HG02610 (cell line): Measurements from ENCODE around the gene NKAP.
"Not testable (repeated sequence)": the region's sequence is repeated elsewhere in the genome, so short reads cannot be mapped to it uniquely, and the experiment has no call there.

Experiments
- ATAC-seq: cut with Tn5 transposase; IDR thresholded peaks from one replicate; pipeline ENCODE4 v1.9.1; 2021; ENCODE audit warnings: mild to moderate bottlenecking, moderate library complexity; ENCODE audit not compliant: unreplicated experiment

Gene NKAP

DNA sequence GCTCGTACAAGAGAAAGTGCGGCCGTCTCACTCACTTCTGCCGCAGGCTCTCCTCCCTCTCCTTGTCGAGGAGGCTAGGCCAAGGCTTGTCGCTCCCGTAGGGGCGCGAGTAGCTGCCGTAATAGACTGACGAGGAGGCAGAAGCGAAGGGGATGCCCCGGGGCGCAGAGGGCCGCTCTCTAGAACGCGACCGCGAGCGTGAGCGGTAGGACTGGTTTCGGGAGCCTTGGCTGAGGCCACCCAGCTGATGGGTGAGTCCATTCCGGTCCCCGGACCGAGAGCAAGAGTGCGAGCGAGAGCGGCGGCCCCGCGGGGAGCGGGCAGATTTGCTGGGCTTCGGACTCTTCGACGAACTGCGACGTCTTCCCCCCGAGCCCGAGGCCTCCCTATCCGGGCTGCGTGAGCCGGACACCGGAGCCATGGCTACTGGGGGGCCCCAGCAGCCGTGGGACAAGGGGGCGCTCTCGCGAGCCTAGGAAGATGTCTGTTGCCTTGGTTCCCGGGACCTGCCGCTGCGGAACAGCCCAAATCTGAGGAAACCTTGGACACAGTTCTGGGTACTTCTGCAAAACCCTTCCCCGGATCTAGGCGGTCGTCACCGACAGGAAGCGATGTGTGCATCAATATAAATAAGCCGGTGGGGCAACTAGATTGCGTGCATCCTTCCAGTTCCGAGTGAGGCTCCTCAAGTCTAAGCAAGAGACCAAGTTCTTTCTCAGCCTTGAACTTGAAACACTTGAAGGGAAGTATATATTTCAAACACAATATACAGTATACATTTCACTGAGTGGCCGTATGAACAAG is at the start of gene NKAP:
Gene NKAP, minus strand, starts transcription at position 567 of the 804 bp plus-strand sequence. Its CDS starts 146 bp downstream, at position 421.
- peak; percentile 85 for ATAC-seq

- no peak for ATAC-seq
These were observed 47.6 kb upstream of the NKAP start for GRCh38 chrX:119991005-119991787.

DNA sequence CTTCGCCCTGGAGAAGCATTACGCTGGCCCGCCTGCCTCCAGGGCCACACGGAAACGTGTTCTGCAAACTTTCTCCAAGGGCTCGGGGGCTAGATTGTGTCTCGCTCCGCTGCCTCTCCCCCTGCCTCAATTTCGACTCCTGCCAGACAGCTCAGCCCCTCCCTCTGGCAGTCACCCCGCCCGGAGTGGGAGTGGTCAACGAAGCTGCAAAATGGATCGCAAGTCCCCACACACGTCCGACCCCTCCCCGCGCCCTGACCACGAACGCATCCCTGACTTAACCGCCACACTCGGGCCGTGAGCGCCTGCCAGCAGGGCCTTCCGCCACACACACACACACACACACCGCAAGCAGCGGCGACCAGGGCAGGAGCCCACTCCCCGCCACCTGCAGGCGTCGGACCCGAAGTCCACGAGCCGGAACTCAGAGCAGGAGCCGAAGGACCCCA is 47.0 kb upstream of the NKAP start:
- no peak for ATAC-seq

DNA sequence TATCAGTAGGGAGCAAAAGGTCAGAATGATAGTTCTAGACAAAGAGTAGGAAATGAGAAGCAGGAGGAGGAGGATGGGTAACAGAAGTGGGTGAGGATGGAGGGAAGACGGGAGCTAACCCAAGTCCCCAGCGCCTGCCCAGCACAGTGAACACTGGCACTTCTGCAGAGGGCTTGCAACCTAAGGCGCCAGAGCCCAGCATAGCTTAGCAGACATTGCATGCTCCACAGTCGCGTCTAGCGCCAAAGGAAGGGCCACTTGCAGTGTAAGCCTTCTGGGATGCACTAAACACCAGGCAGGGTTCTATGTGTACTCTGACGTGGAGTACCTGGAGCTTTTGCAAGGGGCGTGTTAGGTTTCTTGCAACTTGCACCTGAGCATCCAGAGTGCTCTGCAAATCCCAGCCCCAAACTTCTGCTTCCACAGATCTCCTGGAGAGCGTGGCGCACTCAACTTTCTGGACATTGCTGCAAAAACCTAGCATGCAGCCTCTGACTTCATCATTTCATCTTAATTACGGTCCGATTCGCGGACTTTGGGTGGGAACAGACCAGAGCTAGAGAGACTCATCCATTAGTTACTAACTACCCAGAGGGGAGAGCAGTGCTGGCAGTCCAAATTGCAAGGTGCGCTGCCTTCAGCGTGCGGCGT is 46.5 kb upstream of the NKAP start:
- ATAC-seq: no peak

GRCh38 chrX:119986203-119986602 is 42.7 kb upstream of the NKAP start:
- ATAC-seq: no peak

DNA sequence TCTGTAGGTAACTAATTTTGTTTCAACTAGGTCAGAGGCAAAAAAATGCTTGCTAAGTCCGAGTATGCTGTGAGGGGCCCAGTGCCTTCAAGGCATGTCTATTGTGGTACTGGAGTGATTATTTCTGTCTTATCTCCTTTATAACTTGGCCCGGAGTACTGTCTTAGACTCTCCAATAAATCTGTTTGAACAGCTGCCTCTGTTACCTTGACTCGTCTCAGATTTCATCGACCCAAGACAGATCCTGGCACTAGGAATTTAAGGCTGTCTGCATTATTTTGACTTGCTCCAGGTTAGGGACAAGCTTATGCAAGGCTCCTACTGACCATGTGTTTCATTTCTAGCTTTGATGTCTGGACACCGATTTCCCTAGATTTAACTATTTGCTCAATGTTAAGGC is 41.1 kb upstream of the NKAP start:
- ATAC-seq: no peak

DNA sequence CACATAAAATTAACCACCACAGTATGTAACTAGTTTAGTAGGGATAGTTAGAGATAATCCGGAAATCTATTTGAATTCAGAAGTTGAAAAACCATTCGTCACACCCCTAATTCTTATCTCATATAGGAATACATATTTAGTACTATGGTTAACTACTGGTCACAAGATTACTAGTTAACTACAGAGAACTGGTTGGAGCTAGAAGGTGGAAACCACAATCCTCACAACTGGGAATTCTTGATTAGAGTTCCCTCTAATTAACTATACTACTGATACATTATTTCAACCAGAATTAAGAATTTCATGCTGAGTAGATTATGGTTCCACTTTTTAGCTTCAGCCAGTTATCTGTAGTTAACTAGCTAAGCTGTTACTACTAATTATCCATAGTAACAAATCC is 39.9 kb upstream of the NKAP start:
- no peak for ATAC-seq

DNA sequence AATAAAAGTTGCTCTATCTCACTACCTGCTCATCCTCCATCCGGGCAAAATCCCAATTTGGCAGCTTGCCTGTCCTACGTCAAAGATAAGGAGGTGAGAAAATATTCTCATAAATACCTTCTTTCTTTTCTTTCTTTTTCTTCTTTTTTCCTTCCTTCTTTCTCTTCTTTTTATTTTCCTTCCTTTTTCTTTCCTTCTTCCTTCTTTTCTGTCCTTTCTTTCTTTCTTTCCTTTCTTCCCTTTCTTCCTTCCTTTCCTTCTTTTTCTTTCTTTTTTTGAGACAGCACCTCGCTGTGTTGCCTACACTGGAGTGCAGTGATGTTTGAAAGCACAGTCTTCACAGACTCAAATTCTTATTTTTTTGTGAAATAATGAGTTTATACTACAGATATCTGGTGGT is 38.6 kb upstream of the NKAP start:
- ATAC-seq: no peak

DNA sequence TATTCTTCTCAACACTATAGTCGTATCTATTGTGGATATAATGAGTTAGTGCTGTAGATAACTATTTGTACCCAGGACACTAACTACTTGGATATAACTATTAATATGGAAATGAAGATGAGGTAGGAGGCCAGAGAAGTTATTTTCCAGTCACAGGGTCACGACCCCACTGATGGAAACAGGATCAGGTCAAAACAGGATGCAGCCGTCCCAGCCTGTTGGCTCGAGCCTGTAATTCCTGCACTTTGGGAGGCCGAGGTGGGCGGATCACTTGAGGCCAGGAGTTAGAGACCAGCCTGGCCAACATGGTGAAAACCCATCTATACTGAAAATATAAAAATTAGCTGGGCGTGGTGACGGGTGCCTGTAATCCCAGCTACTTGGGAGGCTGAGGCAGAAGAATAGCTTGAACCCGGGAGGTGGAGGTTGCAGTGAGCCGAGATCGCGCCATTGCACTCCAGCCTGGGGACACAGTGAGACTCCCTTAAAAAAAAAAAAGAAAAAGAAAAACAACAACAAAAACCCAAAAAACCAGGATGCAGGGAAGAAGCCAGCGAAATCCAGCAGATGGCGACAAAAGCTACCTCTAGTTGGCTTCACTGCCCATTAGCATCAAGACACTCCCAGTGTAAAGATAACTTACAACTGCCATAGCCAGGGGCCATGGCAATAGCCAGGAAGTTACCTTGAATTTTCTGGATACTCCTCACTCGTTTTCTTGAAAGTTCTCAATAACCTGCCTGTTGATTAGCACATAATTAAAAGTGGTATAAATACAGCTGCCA is 37.9 kb upstream of the NKAP start:
- no peak for ATAC-seq

DNA sequence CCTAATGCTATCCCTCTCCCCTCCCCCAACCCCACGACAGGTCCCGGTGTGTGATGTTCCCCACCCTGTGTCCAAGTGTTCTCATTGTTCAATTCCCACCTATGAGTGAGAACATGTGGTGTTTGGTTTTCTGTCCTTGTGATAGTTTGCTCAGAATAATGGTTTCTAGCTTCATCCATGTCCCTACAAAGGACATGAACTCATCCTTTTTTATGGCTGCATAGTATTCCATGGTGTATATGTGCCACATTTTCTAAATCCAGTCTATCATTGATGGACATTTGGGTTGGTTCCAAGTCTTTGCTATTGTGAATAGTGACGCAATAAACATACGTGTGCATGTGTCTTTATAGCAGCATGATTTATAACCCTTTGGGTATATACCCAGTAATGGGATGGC is 33.6 kb upstream of the NKAP start:
- ATAC-seq: not testable (repeated sequence)

- no peak for ATAC-seq
These were observed 27.6 kb upstream of the NKAP start for GRCh38 chrX:119971184-119971583.

- ATAC-seq: no peak
These were observed 27.0 kb upstream of the NKAP start for GRCh38 chrX:119970574-119970973.

GRCh38 chrX:119966837-119967236 is 23.3 kb upstream of the NKAP start:
- ATAC-seq: not testable (repeated sequence)

- ATAC-seq: no peak
These were observed 17.1 kb upstream of the NKAP start for GRCh38 chrX:119960625-119961024.

DNA sequence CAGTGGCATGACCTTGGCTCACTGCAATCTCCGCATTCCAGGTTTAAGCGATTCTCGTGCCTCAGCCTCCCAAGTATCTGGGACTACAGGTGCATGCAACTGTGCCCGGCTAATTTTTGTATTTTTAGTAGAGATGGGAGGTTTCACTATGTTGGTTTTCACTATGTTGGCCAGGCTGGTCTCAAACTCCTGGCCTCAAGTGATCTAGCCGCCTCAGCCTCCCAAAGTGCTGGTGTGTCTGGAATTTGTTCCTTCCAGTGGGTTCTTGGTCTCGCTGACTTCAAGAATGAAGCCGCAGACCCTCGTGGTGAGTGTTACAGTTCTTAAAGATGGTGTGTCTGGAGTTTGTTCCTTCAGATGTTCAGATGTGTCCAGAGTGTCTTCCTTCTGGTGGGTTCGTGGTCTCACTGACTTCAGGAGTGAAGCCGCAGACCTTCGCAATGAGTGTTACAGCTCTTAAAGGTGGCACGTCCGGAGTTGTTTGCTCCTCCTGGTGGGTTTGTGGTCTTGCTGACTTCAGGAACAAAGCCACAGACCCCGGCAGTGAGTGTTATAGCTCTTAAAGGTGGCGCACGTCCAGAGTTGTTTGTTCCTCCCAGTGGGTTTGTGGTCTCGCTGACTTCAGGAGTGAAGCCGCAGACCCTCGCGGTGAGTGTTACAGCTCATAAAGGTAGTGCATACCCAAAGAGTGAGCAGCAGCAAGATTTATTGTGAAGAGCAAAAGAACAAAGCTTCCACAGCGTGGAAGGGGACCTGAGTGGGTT is 12.4 kb upstream of the NKAP start:
- ATAC-seq: not testable (repeated sequence)

DNA sequence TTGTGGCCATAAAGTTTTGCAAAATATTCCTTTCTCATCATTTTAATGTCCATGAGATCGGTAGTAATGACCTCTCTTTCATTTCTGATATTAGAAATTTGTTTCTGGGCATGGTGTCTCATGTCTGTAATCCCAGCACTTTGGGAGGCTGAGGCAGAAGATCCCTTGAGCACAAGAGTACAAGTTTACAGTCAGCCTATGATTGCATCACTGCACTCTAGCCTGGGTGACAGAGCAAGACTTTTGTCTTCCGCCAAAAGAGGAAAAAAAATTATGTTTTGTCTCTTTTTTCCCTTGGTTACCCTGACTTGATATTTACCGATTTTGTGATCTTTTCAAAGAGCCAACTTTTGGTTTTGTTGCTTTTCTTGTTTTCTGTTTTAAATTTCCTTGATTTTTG is 10.8 kb upstream of the NKAP start:
- no peak for ATAC-seq

DNA sequence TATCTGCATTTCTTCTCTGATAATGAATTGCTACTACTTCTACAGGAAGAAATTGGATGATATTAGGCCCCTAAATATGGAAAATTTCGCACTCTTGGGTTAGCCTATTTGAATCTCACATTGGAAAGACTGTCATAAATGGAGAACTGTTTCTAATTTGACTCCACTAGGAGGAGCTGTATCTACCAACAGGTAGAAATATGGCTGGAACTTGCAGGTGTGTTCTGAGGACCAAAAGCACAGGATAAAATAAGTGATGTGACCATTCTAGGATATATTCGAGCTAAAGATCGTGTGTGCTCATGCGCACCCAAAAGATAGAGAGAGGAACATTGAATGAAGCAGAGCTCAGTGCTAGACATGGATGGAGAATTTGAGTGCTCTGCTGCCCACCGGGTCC is 4.8 kb upstream of the NKAP start:
- no peak for ATAC-seq

- ATAC-seq: no peak
These were observed 1.9 kb upstream of the NKAP start for GRCh38 chrX:119945481-119945880.

DNA sequence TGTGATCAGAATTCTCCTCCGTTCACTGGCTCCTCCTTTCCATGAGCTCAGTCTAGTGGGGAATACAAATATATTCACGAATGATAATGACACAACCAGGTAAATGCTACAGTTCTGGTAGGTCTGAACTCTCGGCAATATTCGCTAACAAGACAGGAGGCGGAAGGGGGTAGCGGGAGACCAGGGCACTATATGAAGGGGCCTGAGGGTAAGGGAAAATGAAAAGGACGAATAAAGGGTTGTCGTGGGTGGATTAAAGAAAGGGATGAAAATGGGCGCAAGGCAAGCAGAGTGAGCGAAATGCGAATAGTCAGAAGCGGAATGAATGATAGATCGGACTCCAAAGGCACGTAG is 743 bp downstream of the NKAP start:
- ATAC-seq: peak; percentile 5

- ATAC-seq: no peak
These were observed 1.3 kb downstream of the NKAP start for GRCh38 chrX:119942173-119942819.
